ENCODE data around the gene MDH1.

Gene MDH1

DNA sequence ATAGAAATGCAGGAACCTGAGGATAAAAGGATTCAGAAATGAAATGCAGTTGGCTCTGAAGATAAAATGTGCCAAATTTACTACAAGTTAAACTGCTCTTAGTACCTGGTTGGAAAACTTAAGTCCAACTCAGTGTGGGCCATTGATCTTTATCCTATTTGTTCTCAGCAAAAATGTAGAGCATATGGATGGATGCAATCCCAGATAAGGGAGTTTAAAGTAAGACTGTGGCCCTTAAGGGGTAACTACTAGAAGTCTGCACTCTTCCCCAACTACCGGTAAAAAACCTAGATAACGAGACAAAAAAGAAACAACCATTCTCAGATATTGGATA is 63.9 kb downstream of the MDH1 start:
- DNase-seq (ENCODE audit: low read depth, low spot score): no peak
- CTCF ChIA-PET: interaction anchor here (1.3 kb wide), 1 partner anchor 47 kb away, joined by 3 read pairs; no protein-coding TSS in a partner anchor
- POLR2A ChIA-PET: no interaction called here
- TF ChIP-seq, protein P1, sequence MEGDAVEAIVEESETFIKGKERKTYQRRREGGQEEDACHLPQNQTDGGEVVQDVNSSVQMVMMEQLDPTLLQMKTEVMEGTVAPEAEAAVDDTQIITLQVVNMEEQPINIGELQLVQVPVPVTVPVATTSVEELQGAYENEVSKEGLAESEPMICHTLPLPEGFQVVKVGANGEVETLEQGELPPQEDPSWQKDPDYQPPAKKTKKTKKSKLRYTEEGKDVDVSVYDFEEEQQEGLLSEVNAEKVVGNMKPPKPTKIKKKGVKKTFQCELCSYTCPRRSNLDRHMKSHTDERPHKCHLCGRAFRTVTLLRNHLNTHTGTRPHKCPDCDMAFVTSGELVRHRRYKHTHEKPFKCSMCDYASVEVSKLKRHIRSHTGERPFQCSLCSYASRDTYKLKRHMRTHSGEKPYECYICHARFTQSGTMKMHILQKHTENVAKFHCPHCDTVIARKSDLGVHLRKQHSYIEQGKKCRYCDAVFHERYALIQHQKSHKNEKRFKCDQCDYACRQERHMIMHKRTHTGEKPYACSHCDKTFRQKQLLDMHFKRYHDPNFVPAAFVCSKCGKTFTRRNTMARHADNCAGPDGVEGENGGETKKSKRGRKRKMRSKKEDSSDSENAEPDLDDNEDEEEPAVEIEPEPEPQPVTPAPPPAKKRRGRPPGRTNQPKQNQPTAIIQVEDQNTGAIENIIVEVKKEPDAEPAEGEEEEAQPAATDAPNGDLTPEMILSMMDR (IDR thresholded peaks at IDR 0.05; ENCODE audit: insufficient read depth, low read length, missing control alignments): no peak
- H3K4me3 ChIP-seq (ENCODE audit: low read depth, low read length): no peak overlapping the region

DNA sequence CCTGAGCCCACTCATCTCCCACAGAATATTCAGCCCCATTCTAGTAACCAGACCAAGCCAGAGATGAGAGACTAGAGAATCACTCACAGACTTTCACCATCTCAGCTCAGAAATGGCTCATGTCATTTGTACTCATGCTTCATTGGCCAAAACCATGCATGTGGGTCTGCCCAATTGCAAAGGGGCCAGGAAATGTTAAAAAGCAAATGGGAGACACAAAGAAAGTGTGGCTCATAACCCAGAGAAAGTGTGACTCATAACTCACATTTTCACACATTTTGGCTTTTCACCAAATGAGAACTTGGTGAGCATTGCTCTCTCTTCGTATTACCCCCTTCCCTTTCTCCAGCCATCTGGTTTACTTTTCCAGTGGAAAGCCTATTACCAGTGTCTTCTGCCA is 66.2 kb downstream of the MDH1 start:
- CTCF ChIA-PET: interaction anchor here (1.1 kb wide), 1 partner anchor 209 kb away, joined by 4 read pairs; no protein-coding TSS in a partner anchor
- no peak for DNase-seq (ENCODE audit: low read depth, low spot score)
- no peak overlapping the region for H3K4me3 ChIP-seq (ENCODE audit: low read depth, low read length)
- POLR2A ChIA-PET: no interaction called here
- TF ChIP-seq, protein P1 (IDR thresholded peaks at IDR 0.05; ENCODE audit: insufficient read depth, low read length, missing control alignments): no peak
